ENCODE results near the gene LSM8. TPM values are rescaled to one million over a fixed set of nuclear protein-coding genes. Genes with fewer than 3 reads are reported as not detected.
"Not testable (repeated sequence)": the region's sequence is repeated elsewhere in the genome, so short reads cannot be mapped to it uniquely, and the experiment has no call there.

Gene LSM8
- total RNA-seq, 1 donor from 2014 or later: 39.6 TPM

GRCh38 chr7:118220583-118220982, 36.6 kb downstream of the LSM8 start:
- no peak for TF ChIP-seq CTCF (conservative IDR thresholded peaks at IDR 0.05)
- no peak for DNase-seq (ENCODE audit: extremely low spot score, unreplicated experiment)
- H3K36me3 Mint-ChIP-seq: no peaks in the 10 kb centered on the region
- H3K27me3 Mint-ChIP-seq: no peaks in the 10 kb centered on the region
- H3K9me3 Mint-ChIP-seq: no peaks in the 10 kb centered on the region
- H3K4me3 Mint-ChIP-seq: no peak overlapping the region
- H3K4me1 Mint-ChIP-seq (ENCODE audit: unreplicated experiment): no peaks in the 10 kb centered on the region
- no peak overlapping the region for H3K27ac Mint-ChIP-seq

- no peaks in the 10 kb centered on the region for H3K9me3 Mint-ChIP-seq
- no peak overlapping the region for H3K4me3 Mint-ChIP-seq
- H3K4me1 Mint-ChIP-seq (ENCODE audit: unreplicated experiment): no peaks in the 10 kb centered on the region
- no peaks in the 10 kb centered on the region for H3K27me3 Mint-ChIP-seq
- no peak for TF ChIP-seq CTCF (conservative IDR thresholded peaks at IDR 0.05)
- DNase-seq (ENCODE audit: extremely low spot score, unreplicated experiment): no peak
- H3K27ac Mint-ChIP-seq: no peak overlapping the region
- no peaks in the 10 kb centered on the region for H3K36me3 Mint-ChIP-seq
These were observed 38.6 kb downstream of the LSM8 start for GRCh38 chr7:118222591-118222990.

- Mint-ChIP-seq H3K36me3 (no peaks in the 10 kb centered on the region), H3K9me3 (no peaks in the 10 kb centered on the region), H3K4me1 (ENCODE audit: unreplicated experiment) (no peaks in the 10 kb centered on the region), H3K27ac (no peak within 1 kb of the TSS), H3K4me3 (no peak within 1 kb of the TSS), H3K27me3 (no peaks in the 10 kb centered on the region)
- no peak for DNase-seq (ENCODE audit: extremely low spot score, unreplicated experiment)
- no peak for TF ChIP-seq CTCF (conservative IDR thresholded peaks at IDR 0.05)
These were observed 40.6 kb downstream of the LSM8 start, which contains the start of gene ANKRD7 for GRCh38 chr7:118224521-118224920. TSS of gene ANKRD7 (plus strand) at chr7:118224704. CDS start at chr7:118224831, 127 bp downstream.

- H3K27ac Mint-ChIP-seq: no peak overlapping the region
- H3K9me3 Mint-ChIP-seq: no peaks in the 10 kb centered on the region
- TF ChIP-seq CTCF (conservative IDR thresholded peaks at IDR 0.05): no peak
- H3K27me3 Mint-ChIP-seq: no peaks in the 10 kb centered on the region
- DNase-seq (ENCODE audit: extremely low spot score, unreplicated experiment): no peak
- no peak overlapping the region for H3K4me3 Mint-ChIP-seq
- no peaks in the 10 kb centered on the region for H3K36me3 Mint-ChIP-seq
- no peaks in the 10 kb centered on the region for H3K4me1 Mint-ChIP-seq (ENCODE audit: unreplicated experiment)
These were observed 48.9 kb downstream of the LSM8 start for GRCh38 chr7:118232837-118233236.

GRCh38 chr7:118233799-118234198, 49.8 kb downstream of the LSM8 start:
- Mint-ChIP-seq H3K27ac (no peak overlapping the region), H3K9me3 (no peaks in the 10 kb centered on the region), H3K36me3 (no peaks in the 10 kb centered on the region), H3K4me3 (no peak overlapping the region), H3K4me1 (ENCODE audit: unreplicated experiment) (no peaks in the 10 kb centered on the region), H3K27me3 (no peaks in the 10 kb centered on the region)
- no peak for DNase-seq (ENCODE audit: extremely low spot score, unreplicated experiment)
- TF ChIP-seq CTCF (conservative IDR thresholded peaks at IDR 0.05): no peak

- DNase-seq (ENCODE audit: extremely low spot score, unreplicated experiment): no peak
- H3K4me3 Mint-ChIP-seq: no peak overlapping the region
- no peaks in the 10 kb centered on the region for H3K9me3 Mint-ChIP-seq
These were observed 55.0 kb downstream of the LSM8 start for GRCh38 chr7:118239014-118239413.

GRCh38 chr7:118240320-118240719, 56.4 kb downstream of the LSM8 start:
- not testable (repeated sequence) for H3K27ac Mint-ChIP-seq; H3K27me3 Mint-ChIP-seq; H3K36me3 Mint-ChIP-seq; H3K4me3 Mint-ChIP-seq; H3K4me1 Mint-ChIP-seq (ENCODE audit: unreplicated experiment); DNase-seq (ENCODE audit: extremely low spot score, unreplicated experiment); H3K9me3 Mint-ChIP-seq

More at GRCh38 chr7:118239014-118239413, 55.0 kb downstream of the LSM8 start:
- Mint-ChIP-seq H3K27me3 (no peaks in the 10 kb centered on the region), H3K27ac (no peak overlapping the region), H3K36me3 (no peaks in the 10 kb centered on the region), H3K4me1 (ENCODE audit: unreplicated experiment) (no peaks in the 10 kb centered on the region)
- TF ChIP-seq CTCF (conservative IDR thresholded peaks at IDR 0.05): no peak

Data from type B pancreatic cell (in vitro differentiated cells).